ENCODE measurements around the gene PRPF40B.

PRPF40B gene

DNA sequence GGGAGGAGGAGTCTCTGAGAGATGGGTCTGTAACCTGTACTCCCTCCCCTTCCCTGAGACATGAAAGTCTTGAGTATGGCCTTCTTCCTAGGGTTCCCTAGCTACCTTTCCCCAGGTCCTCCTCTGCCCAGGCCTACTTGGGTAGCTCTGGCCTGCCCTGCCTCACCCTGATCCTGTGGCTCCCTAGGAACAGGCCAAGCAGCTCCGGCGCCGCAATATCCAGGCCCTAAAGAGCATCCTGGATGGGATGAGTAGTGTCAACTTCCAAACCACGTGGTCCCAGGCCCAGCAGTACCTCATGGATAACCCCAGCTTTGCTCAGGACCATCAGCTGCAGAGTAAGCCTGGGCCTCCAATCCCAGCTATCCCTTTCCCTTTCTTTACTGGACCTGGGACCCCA is 12.3 kb downstream of the PRPF40B start:
- DNase-seq (ENCODE audit: low read depth in 3 of 3): no peak

DNA sequence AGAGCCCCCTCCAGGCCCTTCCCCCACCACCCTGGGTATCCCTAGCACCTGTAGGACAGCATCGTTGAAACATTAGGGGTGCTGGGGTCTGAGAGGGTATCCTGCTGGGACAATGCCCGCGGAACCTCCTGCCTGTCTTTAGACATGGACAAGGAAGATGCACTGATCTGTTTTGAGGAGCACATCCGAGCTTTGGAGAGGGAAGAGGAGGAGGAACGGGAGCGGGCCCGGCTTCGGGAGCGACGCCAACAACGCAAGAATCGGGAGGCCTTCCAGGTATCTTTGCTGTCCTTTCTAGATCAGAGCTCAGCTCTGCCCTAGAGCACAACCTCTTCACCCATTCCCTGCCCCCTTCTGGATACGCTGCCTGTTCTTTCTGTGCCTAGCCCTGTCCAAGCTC is 13.2 kb downstream of the PRPF40B start:
- no peak for DNase-seq (ENCODE audit: low read depth in 3 of 3)

- DNase-seq (ENCODE audit: low read depth in 3 of 3): peak in 2 of 3 donors; percentile 21 to 44
Observed at GRCh38 chr12:49636979-49637755, 13.8 kb downstream of the PRPF40B start.

DNA sequence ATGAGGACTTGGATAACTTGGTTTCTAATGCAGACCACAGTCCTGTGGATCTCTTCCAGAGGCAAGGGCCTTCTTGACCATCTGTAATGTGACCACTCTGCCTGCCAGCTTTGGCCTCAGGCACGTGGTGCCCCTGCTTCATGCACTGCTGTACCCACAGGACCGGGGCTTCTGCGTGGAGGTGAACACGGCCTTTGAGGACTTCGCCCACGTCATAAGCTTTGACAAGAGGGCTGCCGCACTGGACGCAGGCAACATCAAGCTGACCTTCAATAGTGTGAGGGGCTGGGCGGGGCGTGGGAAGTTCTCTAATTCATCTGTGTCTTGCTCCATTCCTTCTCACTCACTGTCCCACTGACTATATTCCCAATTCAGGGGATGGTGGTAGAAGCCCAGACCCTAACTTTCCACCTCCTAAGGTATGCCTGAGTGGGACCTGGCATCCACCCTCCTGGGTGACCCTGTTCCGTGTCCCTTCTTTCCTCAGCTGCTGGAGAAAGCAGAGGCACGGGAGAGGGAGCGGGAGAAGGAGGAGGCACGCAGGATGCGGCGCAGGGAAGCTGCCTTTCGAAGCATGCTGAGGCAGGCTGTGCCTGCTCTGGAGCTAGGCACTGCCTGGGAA is 18.5 kb downstream of the PRPF40B start:
- no peak for DNase-seq (ENCODE audit: low read depth in 3 of 3)

DNA sequence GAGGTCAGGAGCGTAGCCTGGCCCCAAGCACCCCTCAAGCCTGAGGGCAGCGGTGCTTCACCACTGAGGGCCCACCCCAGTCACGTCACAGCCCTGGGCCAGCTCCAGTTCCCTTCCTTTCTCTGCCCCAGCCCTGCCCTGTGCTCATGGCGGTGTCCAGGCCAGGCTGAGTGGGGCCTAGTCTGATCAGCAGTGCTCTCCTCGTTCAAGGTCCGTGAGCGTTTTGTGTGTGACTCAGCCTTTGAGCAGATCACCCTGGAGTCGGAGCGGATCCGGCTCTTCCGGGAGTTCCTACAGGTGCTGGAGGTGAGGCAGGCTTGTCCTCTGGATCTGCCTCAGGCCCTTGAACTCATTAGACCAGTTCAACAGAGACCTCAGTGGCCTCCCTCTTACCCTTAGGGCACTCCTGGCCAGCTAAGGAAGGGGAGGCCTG is 19.0 kb downstream of the PRPF40B start:
- no peak for DNase-seq (ENCODE audit: low read depth in 3 of 3)

GRCh38 chr12:49643135-49643534 is 19.8 kb downstream of the PRPF40B start:
- DNase-seq (ENCODE audit: low read depth in 3 of 3): no peak

DNA sequence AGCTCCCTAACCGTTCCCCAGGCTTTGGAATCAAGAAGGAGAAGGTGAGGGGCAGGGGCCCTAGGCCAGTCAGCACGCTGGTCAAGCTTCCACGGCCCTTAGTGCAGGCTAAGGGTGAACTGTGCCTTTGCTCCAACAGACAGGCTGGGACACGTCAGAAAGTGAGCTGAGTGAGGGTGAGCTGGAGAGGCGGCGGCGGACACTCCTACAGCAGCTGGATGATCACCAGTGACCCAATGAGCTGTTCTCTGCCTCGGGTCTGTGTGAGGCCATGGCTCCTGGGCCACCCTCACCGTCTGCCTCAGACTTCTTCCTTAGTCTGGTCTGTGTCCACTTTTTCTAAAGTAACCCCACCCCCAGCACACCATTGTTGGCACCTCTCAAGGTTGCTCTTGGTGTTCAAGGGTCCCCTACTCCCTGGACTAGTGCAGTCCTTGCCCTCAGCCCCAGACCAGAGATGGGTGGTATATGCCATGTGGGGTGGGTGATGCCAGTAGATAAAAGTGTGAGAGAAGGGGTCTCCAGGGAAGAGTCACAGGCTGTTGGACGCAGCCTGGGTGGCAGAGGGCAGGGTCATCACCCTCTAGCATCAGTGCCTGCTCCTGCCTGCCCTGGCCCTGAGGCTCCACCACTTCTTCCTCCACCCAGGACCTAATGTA is 20.7 kb downstream of the PRPF40B start:
- no peak for DNase-seq (ENCODE audit: low read depth in 3 of 3)

DNA sequence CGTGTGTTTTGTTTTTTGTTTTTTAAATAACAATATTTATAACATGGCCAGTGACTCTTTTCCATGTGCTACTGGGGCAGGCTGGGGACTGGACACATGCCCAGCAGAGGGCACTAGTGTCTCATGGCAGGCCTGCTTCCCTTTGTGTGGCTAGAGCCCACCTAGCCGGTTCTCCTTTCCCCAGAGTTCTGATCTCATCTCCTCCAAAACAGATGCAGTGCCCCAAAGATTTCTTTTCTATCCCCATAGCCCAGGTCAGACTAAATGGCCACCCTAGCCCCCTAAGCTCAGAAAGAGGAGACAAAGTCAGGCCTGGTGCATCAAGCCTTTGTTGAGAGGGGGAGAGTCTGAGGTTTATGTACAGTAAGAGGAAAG is 21.2 kb downstream of the PRPF40B start:
- DNase-seq (ENCODE audit: low read depth in 3 of 3): peak; percentile 46 to 76 (median 58)

DNA sequence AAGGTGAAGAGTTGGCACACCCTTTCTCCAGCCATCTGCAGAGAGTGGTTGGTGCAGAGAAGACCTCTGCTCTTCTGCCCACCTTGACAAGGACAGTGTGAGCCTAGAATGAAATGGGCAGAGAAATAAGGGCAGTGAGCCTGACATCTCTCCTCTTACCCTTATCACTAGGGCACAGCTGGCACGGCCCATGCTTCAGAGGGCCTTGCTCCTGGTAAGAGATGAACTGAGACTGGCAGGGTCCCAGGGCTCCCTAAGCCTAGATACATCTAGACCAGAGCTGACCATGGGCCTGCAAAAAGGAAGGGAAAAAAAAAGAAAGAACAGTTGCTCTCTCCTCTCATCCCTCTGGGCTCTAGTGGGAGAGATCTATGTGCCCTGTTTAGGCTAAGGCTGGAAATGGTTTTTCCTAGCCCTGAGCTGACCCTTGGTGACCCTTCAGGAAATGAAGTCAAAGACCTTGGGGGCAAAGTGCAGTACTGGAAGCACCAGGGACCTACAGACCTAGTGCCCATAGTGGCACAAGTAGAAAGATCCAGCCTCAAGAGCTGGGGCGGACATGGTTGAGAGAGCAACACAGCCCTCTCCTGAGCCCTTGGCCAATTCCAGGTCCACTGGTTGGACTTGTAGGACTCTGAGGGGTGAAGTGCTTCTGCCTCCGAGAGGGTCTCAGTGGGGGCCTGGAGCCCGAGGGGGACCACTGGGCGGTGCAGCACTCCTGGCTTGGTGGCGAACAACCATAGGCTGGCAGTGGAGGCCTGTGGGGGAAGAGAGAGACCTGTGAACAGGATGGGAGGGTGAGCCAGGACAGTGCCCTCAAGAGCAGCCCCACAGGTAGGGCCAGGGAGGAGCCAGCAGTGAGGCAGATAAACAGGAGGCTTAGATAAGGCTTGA is 22.0 kb downstream of the PRPF40B start:
- no peak for DNase-seq (ENCODE audit: low read depth in 3 of 3)

- no peak for DNase-seq (ENCODE audit: low read depth in 3 of 3)
Observed at GRCh38 chr12:49646331-49646830, 23.0 kb downstream of the PRPF40B start.

DNA sequence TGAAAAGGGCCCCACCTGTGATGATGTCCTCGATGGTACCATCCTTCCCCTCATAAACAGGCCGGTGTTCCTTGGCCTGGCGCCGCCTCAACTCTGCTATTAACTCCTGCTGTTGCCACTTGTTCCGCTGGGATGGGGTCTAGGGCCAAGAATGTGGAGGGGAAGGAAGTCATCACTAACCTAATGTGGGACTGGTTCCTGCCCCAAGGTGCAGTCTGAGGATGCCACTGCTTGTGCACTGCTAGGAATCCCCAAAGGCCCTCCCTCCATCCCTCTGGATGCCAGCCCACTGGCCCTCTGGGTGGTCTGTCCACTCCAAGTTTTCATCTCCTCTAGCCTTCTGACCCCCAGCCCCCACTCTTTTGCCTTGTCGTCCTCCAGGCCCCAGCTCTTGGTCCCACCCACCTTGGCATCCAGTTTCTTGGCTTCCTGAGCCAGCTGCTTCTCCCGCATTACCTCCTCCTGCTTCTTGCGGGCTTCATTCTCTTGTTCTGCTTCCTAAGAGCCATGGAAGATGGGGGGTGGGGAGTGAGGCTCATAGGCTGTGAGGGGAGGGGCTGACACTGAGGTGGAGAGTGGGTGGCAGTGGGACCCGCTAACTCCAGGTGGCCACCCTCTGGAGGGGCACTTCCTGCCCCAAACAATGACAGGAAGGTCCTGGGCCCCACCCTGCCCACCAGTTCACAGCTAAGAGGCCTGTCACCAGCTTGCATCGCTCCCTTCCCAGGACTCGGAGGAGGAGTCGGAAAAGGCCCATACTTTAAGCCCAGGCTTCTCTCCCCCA is 23.7 kb downstream of the PRPF40B start:
- DNase-seq (ENCODE audit: low read depth in 3 of 3): no peak

GRCh38 chr12:49647827-49648711 is 24.7 kb downstream of the PRPF40B start:
- no peak for DNase-seq (ENCODE audit: low read depth in 3 of 3)

DNA sequence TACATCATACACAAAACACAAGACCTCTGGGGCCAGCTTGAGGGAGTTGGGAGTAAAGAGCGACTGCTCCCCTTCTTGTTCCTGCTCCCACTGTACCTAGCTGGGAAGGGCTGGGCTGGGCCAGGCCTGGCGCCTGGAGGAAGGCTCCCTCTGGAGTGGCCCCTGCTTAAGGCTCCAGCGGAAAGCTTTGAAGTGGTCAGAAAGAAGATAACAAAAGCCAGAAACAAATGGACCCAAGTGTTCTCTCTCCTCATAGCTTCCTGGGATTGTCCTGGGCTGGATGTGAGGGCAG is 25.3 kb downstream of the PRPF40B start:
- DNase-seq (ENCODE audit: low read depth in 3 of 3): no peak

- no peak for DNase-seq (ENCODE audit: low read depth in 3 of 3)
Observed at GRCh38 chr12:49649445-49649844, 26.1 kb downstream of the PRPF40B start.

DNA sequence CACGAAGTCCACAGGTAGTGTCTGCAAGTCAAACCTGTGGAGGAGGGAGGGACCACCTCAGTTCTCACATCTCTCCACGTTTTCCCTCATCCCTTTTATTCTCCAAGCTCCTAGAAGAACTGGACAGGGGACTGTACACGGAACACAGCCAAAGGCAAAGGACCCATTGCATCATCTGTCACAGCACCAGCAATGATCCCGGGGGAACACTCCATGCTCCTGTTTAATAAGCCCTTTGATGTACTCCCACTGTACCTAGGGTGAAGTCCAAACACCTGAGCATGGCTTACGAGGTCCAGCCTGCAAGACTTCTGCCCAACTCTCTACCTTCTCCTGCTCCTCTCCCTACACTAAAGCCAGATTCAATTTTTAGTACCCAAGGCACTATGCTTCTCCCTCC is 26.5 kb downstream of the PRPF40B start:
- no peak for DNase-seq (ENCODE audit: low read depth in 3 of 3)

DNA sequence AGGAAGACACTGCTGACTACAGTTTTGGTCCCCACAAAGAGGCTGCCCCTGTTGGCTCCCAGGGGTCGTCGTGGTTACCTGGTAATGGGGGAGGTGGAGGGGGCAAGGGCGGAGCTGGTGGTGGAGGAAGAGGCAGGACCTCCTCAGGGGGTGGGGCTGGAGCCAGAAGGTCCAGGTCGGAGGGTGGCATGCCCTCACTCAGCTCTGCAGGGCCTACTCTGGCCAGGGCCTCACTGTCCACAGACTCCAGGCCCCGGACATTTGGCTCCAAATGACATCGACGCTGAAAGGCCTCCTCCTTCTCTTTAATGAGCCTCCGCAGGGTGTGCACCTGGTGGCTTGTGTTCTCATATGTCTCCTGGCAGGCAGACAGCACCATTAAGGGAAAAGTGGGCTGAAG is 28.5 kb downstream of the PRPF40B start:
- no peak for DNase-seq (ENCODE audit: low read depth in 3 of 3)

DNA sequence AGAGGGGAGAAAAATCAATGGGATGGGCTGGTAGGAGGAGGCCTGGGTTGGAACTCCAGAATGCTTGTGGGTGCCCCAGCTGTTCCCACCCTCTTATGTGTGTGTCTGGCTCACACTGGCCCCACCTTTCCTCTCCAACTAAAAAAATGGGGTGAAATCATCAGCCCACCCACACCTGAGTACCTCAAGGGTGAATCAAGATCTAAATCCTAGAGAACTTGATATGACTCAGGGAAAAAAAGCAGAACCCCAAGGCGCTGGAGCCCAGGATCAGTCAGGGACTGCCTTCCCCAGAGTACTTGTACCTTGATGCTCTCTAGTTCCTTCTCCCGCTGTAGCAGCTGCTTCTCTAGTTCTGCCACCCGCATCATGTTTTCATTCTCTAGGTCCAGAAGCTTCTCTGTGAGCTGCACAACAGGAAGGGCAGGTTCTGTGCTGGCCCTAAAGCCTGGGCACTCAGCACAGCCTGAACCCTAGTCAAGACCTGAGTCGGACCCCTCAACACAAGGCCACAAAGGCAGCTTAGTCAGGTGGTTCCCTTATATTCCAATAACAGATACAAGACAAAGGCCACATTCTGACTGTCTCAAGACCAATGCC is 29.7 kb downstream of the PRPF40B start:
- no peak for DNase-seq (ENCODE audit: low read depth in 3 of 3)

GRCh38 chr12:49654715-49655114 is 31.4 kb downstream of the PRPF40B start:
- no peak for DNase-seq (ENCODE audit: low read depth in 3 of 3)

- no peak for DNase-seq (ENCODE audit: low read depth in 3 of 3)
Observed at GRCh38 chr12:49655595-49656236, 32.4 kb downstream of the PRPF40B start.

All from stimulated activated CD4-positive, alpha-beta T cell treated with anti-CD3 and anti-CD28 coated beads, TNF-alpha, amount 100 ng/mL, for 48 hours (primary cell).